Measurements from ENCODE around the gene MXI1.

- TF ChIP-seq CTCF (conservative IDR thresholded peaks at IDR 0.05; ENCODE audit: low read depth, low read length): no peak
- no peak for TF ChIP-seq FOS (IDR thresholded peaks at IDR 0.05; ENCODE audit: low read depth, low read length)
- TF ChIP-seq POLR2A (IDR thresholded peaks at IDR 0.05; ENCODE audit: low read depth, low read length): no peak
- TF ChIP-seq, protein P1, sequence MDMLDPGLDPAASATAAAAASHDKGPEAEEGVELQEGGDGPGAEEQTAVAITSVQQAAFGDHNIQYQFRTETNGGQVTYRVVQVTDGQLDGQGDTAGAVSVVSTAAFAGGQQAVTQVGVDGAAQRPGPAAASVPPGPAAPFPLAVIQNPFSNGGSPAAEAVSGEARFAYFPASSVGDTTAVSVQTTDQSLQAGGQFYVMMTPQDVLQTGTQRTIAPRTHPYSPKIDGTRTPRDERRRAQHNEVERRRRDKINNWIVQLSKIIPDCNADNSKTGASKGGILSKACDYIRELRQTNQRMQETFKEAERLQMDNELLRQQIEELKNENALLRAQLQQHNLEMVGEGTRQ (IDR thresholded peaks at IDR 0.05; ENCODE audit: low read depth, low read length): no peak
- TF ChIP-seq RCOR1 (IDR thresholded peaks at IDR 0.05; ENCODE audit: insufficient replicate concordance, low read length): no peak
- no peak for TF ChIP-seq SMC3 (IDR thresholded peaks at IDR 0.05; ENCODE audit: low read depth, low read length)
- TF ChIP-seq MAZ (IDR thresholded peaks at IDR 0.05; ENCODE audit: borderline replicate concordance, low read depth, low read length): no peak
- no peak for TF ChIP-seq NFE2L2 (IDR thresholded peaks at IDR 0.05; ENCODE audit: low read depth, low read length)
- no peak for TF ChIP-seq MAFK (IDR thresholded peaks at IDR 0.05; ENCODE audit: low read depth, low read length)
- TF ChIP-seq RAD21 (IDR thresholded peaks at IDR 0.05; ENCODE audit: low read length): no peak
These were observed 30.6 kb downstream of the MXI1 start for GRCh38 chr10:110237894-110238480.
